ENCODE measurements around the gene GPANK1.
"Not testable (repeated sequence)": the region's sequence is repeated elsewhere in the genome, so short reads cannot be mapped to it uniquely, and the experiment has no call there.

The GPANK1 gene

DNA sequence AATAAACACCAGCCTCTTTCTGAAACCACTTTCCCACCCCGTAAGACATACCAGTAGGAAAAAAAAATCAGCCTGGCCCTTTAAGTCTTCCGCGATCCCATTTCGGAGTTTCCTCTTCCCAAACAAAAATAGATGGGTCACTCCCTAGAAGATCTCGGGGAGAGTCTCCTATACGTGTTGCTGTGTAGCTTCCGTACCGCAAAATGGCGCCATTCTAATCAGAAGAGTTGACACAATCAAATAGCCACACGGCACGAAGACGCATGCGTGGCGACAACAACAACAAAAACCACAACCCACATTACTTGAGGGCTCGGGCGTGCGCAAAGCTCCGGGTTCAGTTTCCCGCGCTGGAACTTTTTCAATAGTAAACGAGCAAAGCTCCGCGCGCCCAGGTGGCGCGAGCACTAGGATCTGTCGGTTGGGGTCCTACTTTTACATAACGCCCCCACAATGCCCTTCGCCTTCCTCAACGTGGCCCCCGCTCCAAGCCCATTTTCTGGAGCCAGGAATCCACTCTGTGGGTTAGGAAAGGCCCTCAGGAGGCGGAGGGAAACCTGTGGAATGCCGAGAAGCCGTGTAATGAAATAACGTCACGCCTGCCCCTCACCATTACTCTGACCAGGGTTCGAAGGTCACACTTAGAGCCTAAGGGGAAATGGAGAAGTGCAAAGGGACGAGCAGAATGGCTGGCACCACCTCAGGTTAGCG is at the start of gene GPANK1:
Gene GPANK1 (minus strand): TSS at position 208 of the 711 bp plus-strand sequence. CDS start 519 bp downstream, outside the sequence.
- DNase-seq (ENCODE audit: low read depth, low spot score): peak; percentile 82

GRCh38 chr6:31713991-31714684 is 49.3 kb upstream of the GPANK1 start:
- DNase-seq (ENCODE audit: low read depth, low spot score): no peak

DNA sequence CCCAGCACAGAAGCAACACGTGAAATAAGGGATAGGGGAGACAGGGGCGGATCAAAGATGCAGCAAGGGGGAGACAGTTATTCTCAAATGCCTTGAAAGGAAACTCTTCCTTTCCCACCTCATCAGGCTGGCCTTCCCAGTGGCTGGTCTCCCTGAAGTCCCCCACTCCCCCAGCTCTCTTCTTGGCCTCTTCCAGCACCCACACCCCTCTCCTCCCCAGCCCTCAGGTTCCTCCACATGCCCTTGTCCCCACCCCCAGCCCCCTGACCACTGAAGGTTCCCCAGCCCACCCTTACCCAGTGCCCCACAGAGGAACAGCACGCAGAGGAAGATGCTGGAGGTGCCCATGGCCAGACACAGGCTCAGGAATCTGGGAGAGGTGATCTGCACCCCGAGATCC is 48.7 kb upstream of the GPANK1 start:
- no peak for DNase-seq (ENCODE audit: low read depth, low spot score)

- DNase-seq (ENCODE audit: low read depth, low spot score): no peak
These were observed 47.5 kb upstream of the GPANK1 start for GRCh38 chr6:31712296-31712695.

DNA sequence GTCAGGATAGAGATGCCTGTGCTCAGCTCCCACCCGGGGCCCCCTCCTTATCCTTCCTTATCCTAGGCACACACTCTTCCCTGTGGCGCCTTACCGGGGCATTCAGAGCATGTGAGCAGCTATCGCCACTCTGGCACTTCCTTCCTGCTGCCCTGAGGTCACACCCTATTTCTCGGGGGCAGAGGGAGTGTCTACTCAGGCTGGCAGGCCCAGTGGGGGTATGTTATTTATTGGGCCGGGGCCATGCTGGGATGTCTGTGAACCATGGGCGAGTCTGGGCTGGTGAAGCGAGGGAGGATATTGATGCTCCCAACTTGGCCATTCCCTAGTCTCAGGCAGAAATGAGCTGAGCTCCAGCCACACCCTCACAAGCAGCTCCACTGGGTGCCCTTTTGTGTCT is 46.4 kb upstream of the GPANK1 start:
- no peak for DNase-seq (ENCODE audit: low read depth, low spot score)

- DNase-seq (ENCODE audit: low read depth, low spot score): no peak
These were observed 45.9 kb upstream of the GPANK1 start for GRCh38 chr6:31710523-31711219.

DNA sequence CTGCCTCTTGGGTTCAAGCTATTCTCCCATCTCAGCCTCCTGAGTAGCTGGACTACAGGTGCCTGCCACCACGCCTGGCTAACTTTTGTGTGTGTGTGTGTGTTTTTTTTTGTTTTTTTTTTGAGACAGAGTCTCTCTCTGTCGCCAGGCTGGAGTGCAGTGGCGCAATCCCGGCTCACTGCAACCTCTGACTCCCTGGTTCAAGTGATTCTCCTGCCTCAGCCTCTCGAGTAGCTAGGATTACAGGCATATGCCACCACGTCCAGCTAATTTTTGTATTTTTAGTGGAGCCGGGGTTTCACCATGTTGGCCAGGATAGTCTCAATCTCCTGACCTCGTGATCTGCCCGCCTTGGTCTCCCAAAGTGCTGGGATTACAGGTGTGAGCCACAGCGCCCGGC is 44.4 kb upstream of the GPANK1 start:
- DNase-seq (ENCODE audit: low read depth, low spot score): not testable (repeated sequence)

- DNase-seq (ENCODE audit: low read depth, low spot score): no peak
These were observed 43.4 kb upstream of the GPANK1 start for GRCh38 chr6:31708224-31708623.

DNA sequence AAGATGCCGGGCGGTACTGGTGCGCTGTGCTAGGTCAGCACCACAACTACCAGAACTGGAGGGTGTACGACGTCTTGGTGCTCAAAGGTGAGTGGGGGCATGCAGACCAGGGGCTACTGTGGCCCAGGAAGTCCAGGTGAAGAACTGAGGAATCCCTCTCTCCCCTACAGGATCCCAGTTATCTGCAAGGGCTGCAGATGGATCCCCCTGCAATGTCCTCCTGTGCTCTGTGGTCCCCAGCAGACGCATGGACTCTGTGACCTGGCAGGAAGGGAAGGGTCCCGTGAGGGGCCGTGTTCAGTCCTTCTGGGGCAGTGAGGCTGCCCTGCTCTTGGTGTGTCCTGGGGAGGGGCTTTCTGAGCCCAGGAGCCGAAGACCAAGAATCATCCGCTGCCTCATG is 42.9 kb upstream of the GPANK1 start:
- no peak for DNase-seq (ENCODE audit: low read depth, low spot score)

GRCh38 chr6:31706599-31706998 is 41.8 kb upstream of the GPANK1 start, which contains the start of gene LY6G6F:
TSS of gene LY6G6F (plus strand) at chr6:31706866. CDS start at chr6:31706907, 41 bp downstream.
- no peak for DNase-seq (ENCODE audit: low read depth, low spot score)

DNA sequence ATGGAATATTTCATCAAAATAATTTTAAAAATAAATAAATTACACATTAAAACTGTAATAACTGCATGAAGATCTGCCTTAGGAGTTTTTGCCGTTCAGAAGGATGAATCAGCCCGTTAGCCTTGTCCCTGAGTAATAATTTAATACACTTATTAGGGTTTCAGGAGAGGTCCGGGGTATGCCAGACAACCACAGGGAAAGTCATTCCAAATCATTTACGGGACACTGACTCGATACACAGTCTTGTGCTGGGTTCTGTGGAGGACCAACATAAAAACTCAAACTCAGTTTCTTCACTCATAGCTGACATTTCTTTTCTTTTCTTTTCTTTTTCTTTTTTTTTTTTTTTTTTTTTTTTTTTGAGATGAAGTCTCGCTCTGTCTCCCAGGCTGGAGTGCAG is 41.1 kb upstream of the GPANK1 start:
- no peak for DNase-seq (ENCODE audit: low read depth, low spot score)

GRCh38 chr6:31702819-31703716 is 38.3 kb upstream of the GPANK1 start, which contains the start of gene ABHD16A:
TSS of gene ABHD16A (minus strand) at chr6:31703324. CDS start at chr6:31703281, 43 bp downstream.
- peak; percentile 96 for DNase-seq (ENCODE audit: low read depth, low spot score)

- DNase-seq (ENCODE audit: low read depth, low spot score): no peak
These were observed 37.6 kb upstream of the GPANK1 start for GRCh38 chr6:31702405-31702818.

- no peak for DNase-seq (ENCODE audit: low read depth, low spot score)
These were observed 37.0 kb upstream of the GPANK1 start for GRCh38 chr6:31701666-31702404.

DNA sequence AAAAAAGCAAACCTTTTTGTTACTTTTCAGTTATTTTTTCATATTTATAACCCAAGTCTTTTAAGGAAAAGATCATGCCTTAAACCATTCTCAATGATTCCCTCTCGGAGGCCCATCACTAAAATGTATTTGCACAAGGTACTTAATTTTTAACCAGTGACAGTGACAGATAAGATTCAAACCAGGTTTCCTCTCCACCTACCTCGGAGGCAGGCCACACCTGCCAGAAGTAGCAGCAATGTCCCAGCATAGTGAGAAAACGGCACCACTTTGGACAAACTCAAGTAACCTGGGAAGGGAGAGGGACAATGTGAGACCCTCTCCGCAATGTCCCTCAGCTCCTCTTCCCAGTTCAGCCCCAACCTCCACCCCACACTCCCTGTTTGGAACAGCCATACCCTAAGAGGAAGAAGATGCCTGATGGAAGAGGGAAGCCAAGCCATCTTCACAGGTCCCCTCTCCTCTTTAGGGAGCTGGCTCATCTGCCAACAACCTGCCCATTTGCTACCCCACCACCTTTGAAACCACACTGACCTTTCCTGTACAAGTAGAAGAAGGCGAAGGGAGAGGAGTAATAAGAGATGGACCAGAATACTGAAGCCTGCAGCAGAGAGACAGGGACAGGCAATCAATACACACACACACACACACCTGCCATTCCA is 36.1 kb upstream of the GPANK1 start:
- no peak for DNase-seq (ENCODE audit: low read depth, low spot score)

DNA sequence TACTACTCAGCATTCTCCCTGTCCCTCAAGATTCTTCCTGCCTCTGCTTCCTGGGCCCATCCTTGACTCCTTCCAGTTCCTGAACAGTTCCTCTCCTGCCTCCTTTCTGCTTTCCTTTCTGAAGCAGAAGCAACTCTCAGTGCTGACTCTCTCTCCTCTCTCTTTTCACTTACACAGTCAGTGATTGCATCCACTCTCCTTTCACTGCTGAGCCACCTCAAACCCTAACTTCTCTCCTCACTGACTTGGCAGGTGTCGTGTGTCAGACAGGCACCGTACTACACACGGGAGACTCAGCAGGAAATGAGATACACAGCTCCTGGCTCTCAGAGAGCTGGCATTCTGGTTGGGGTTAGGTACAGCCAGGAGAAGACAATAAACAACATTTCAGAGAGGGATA is 32.8 kb upstream of the GPANK1 start:
- DNase-seq (ENCODE audit: low read depth, low spot score): no peak

DNA sequence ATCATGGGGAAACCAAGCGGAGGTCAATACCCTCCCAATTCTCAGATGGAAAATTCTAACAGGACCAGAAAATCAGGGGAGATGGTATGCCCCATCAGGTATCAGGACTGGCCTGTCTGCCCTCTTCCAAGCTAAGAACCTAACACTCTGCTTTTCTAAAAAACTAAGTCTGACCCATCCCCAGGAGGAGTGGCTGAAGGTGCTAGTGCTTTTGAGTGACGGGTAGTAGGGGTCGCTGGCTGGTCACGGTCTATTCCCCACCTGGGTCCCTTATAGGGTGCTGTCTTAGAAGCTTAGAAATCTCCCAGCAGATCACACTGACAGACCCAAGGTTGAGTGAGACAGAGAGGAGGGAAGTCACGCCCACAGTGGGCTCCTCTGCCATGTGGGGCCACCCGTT is 28.7 kb upstream of the GPANK1 start:
- no peak for DNase-seq (ENCODE audit: low read depth, low spot score)

- DNase-seq (ENCODE audit: low read depth, low spot score): no peak
These were observed 28.1 kb upstream of the GPANK1 start for GRCh38 chr6:31692886-31693285.

GRCh38 chr6:31692353-31692752 is 27.6 kb upstream of the GPANK1 start:
- DNase-seq (ENCODE audit: low read depth, low spot score): no peak

DNA sequence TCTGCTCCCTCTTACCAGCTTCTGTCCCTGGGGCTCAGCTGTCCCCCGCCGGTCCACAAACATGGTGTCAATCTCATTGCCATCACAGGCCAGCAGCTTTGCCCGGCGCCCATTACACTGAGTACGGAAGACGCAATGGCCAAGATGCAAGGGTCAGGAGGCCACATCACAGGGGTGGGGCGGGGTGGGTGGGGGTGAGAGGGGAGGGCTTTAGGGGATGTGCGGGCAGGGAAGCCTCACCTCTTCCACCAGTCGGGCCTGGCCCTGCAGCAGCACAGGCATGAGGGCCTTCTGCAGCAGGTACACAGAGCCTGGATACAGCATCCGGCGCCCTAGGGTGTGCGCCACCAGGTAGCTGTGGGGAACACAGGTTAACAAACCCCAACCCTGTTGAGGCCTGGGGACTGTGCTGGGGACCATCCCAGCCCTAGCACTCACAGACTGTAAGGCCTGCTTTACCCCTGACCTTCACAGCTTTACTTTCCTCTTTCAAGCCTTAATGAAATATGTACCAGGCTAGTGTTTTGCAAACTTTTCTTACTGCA is 26.8 kb upstream of the GPANK1 start:
- DNase-seq (ENCODE audit: low read depth, low spot score): no peak

Measured in brain pericyte (primary cell).